PFSK-1 (cell line): Measurements from ENCODE around the gene ANKRD26.

Experiments used
- FOXP2 ChIP-seq: optimal IDR thresholded peaks from 2 replicates; pipeline ENCODE3; 2011; ENCODE audit warnings: borderline replicate concordance, control low read depth, inconsistent platforms; ENCODE audit not compliant: insufficient read depth; ENCODE audit errors: extremely low read length, extremely low read depth
- POLR2AphosphoS5 ChIP-seq: IDR thresholded peaks from 2 replicates; pipeline ENCODE4 v1.6.1; 2012; ENCODE audit warnings: low read depth, mild to moderate bottlenecking, control low read depth, low read length, moderate library complexity
- REST ChIP-seq, 2 experiments: IDR thresholded peaks; 2 replicates each; pipeline versions ENCODE4 v1.6.1 to v1.8.0; 2011 to 2012; ENCODE audit warnings: low read depth in 2 of 2, low read length in 2 of 2, control low read depth in 1 of 2, inconsistent platforms in 1 of 2, mild to moderate bottlenecking in 1 of 2, moderate library complexity in 1 of 2; ENCODE audit not compliant: insufficient read depth in 1 of 2
- SIN3A ChIP-seq: IDR thresholded peaks from 2 replicates; pipeline ENCODE4 v1.6.1; 2012; ENCODE audit warnings: mild to moderate bottlenecking, low read length, moderate library complexity, borderline replicate concordance; ENCODE audit not compliant: insufficient read depth
- TAF1 ChIP-seq: IDR thresholded peaks from 2 replicates; pipeline ENCODE4 v1.6.1; 2012; ENCODE audit warnings: low read length, control low read depth, borderline replicate concordance; ENCODE audit not compliant: insufficient read depth

ANKRD26 gene

GRCh38 chr10:27030060-27030459 is 70.2 kb downstream of the ANKRD26 start:
- TF ChIP-seq REST (IDR thresholded peaks at IDR 0.05; ENCODE audit: insufficient read depth in 1 of 2, low read depth in 2 of 2, low read length in 2 of 2) = no peak
- TF ChIP-seq TAF1 = no peak
- no peak for TF ChIP-seq FOXP2
- TF ChIP-seq SIN3A = no peak
- no peak for TF ChIP-seq POLR2AphosphoS5

GRCh38 chr10:27022048-27022447 is 78.2 kb downstream of the ANKRD26 start:
- TF ChIP-seq POLR2AphosphoS5 (no peak), FOXP2 (no peak)

- no peak for TF ChIP-seq TAF1
- TF ChIP-seq FOXP2 = no peak
- TF ChIP-seq POLR2AphosphoS5 = no peak
- no peak for TF ChIP-seq REST (IDR thresholded peaks at IDR 0.05; ENCODE audit: insufficient read depth in 1 of 2, low read depth in 2 of 2, low read length in 2 of 2)
- TF ChIP-seq SIN3A = no peak
Observed at GRCh38 chr10:27020243-27020642, 80.1 kb downstream of the ANKRD26 start.

- no peak for TF ChIP-seq TAF1
- TF ChIP-seq POLR2AphosphoS5 = no peak
- no peak for TF ChIP-seq REST (IDR thresholded peaks at IDR 0.05; ENCODE audit: insufficient read depth in 1 of 2, low read depth in 2 of 2, low read length in 2 of 2)
- TF ChIP-seq SIN3A = no peak
- no peak for TF ChIP-seq FOXP2
Observed at GRCh38 chr10:27019827-27020226, 80.5 kb downstream of the ANKRD26 start.

GRCh38 chr10:26997610-26998009 is 102.7 kb downstream of the ANKRD26 start:
- no peak for TF ChIP-seq SIN3A
- TF ChIP-seq REST (IDR thresholded peaks at IDR 0.05; ENCODE audit: insufficient read depth in 1 of 2, low read depth in 2 of 2, low read length in 2 of 2) = no peak
- no peak for TF ChIP-seq POLR2AphosphoS5
